ENCODE results near the gene GLT1D1. TPM values are rescaled to one million over a fixed set of nuclear protein-coding genes. Genes with fewer than 3 reads are reported as not detected.

Gene GLT1D1
- total RNA-seq, 1 donor from 2014 or later = 0.44 TPM

GRCh38 chr12:128817111-128818015, 35.9 kb upstream of the GLT1D1 start:
- peaks cover 19% of the 10 kb centered on the region for H3K36me3 Mint-ChIP-seq (ENCODE audit: low read depth, unreplicated experiment)
- no peak overlapping the region for H3K27ac Mint-ChIP-seq (ENCODE audit: unreplicated experiment)
- DNase-seq (ENCODE audit: low spot score) = no peak
- peaks cover 6% of the 10 kb centered on the region for H3K27me3 Mint-ChIP-seq (ENCODE audit: unreplicated experiment)
- H3K4me3 Mint-ChIP-seq (ENCODE audit: unreplicated experiment) = no peak overlapping the region
- no peak for TF ChIP-seq CTCF (IDR thresholded peaks at IDR 0.05; ENCODE audit: unreplicated experiment)
- H3K4me1 Mint-ChIP-seq (ENCODE audit: unreplicated experiment) = peaks cover 12% of the 10 kb centered on the region
- H3K9me3 Mint-ChIP-seq (ENCODE audit: unreplicated experiment) = peaks cover 19% of the 10 kb centered on the region

DNA sequence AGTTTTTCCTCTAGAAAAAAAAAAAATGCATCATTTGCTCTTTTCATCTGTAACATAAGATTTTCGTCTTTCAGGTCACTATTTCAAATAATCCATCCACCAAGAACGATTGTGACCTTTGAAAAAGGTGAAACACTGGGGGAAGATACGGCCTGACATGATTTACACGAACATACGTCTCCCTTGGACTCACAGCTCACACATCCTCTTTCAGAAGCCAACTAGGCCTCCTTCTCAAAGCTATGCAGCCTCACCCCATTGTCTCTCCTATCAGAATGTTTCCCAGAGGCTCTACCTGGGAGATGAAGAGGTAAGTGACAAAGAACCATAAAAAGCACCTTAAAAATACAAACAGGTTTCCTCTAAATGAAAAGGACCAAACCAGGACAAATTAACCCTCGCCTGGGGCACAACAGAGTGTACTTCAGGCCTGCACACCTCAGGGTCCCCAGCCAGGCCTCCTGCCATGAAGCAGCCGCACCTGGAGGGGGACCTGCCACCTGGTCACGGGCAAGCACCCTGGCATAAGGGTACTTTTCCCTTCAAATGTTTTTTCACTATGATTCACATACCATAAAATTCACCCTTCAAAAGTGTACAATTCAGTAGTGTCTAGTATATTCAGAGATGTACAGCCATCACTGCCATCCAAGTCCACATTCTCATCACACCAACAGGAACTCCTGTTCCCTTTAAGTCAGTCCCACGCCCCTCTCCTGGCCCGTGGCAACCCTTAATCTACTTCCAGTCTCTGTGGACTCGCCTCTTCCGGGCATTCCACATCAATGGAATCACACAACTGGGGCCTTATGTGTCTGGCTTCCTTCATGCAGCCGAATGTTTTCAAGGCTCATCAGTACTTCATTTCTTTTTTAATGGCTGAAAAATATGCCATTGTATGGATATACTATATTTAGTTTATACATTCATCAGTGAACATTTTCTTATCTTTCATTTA, 34.9 kb upstream of the GLT1D1 start:
- no peak for TF ChIP-seq CTCF (IDR thresholded peaks at IDR 0.05; ENCODE audit: unreplicated experiment)
- Mint-ChIP-seq H3K4me3 (ENCODE audit: unreplicated experiment) (no peak overlapping the region), H3K27ac (ENCODE audit: unreplicated experiment) (no peak overlapping the region), H3K27me3 (ENCODE audit: unreplicated experiment) (peaks cover 6% of the 10 kb centered on the region), H3K9me3 (ENCODE audit: unreplicated experiment) (peaks cover 18% of the 10 kb centered on the region), H3K4me1 (ENCODE audit: unreplicated experiment) (peaks cover 12% of the 10 kb centered on the region), H3K36me3 (ENCODE audit: low read depth, unreplicated experiment) (peaks cover 17% of the 10 kb centered on the region)
- DNase-seq (ENCODE audit: low spot score) = no peak

- Mint-ChIP-seq H3K36me3 (ENCODE audit: low read depth, unreplicated experiment) (peaks cover 6% of the 10 kb centered on the region), H3K4me1 (ENCODE audit: unreplicated experiment) (peaks cover 12% of the 10 kb centered on the region), H3K9me3 (ENCODE audit: unreplicated experiment) (peaks cover 15% of the 10 kb centered on the region), H3K27ac (ENCODE audit: unreplicated experiment) (no peak overlapping the region), H3K27me3 (ENCODE audit: unreplicated experiment) (peaks cover 6% of the 10 kb centered on the region), H3K4me3 (ENCODE audit: unreplicated experiment) (no peak overlapping the region)
- DNase-seq (ENCODE audit: low spot score) = no peak
- no peak for TF ChIP-seq CTCF (IDR thresholded peaks at IDR 0.05; ENCODE audit: unreplicated experiment)
Measured at GRCh38 chr12:128819293-128820144, 33.8 kb upstream of the GLT1D1 start.

DNA sequence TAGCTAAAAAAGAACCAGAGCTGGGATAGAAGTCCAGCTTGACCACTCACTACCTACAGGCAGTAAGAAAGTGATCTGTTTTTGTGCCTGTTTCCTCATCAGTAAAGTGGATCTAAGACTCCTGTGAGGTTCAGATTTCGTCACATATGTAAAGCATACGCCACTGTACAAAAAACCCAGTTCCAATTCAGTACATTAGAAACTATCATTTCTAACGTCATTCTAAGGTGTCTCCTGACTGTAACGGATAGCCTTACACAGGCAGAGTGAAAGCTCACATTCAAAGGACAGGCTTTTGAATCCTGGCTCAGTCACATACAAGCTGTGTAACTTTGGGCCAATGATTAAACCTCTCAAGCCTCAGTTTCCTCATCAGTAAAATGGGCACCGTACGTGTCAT, 33.0 kb upstream of the GLT1D1 start:
- peaks cover 6% of the 10 kb centered on the region for H3K27me3 Mint-ChIP-seq (ENCODE audit: unreplicated experiment)
- H3K9me3 Mint-ChIP-seq (ENCODE audit: unreplicated experiment) = peaks cover 20% of the 10 kb centered on the region
- H3K4me3 Mint-ChIP-seq (ENCODE audit: unreplicated experiment) = no peak overlapping the region

More for the DNA sequence above, 33.0 kb upstream of the GLT1D1 start:
- DNase-seq (ENCODE audit: low spot score) = no peak
- peaks cover 12% of the 10 kb centered on the region for H3K4me1 Mint-ChIP-seq (ENCODE audit: unreplicated experiment)
- H3K27ac Mint-ChIP-seq (ENCODE audit: unreplicated experiment) = no peak overlapping the region
- H3K36me3 Mint-ChIP-seq (ENCODE audit: low read depth, unreplicated experiment) = peaks cover 4% of the 10 kb centered on the region
- TF ChIP-seq CTCF (IDR thresholded peaks at IDR 0.05; ENCODE audit: unreplicated experiment) = no peak
